Measurements from ENCODE around the gene SGSM2. TPM values are rescaled to one million over a fixed set of nuclear protein-coding genes. Genes with fewer than 3 reads are reported as not detected.

SGSM2 gene
- total and polyA plus RNA-seq, 2 donors (not counting 1 experiment from before 2014, with no cell fraction given), result 139 to 181 TPM

DNA sequence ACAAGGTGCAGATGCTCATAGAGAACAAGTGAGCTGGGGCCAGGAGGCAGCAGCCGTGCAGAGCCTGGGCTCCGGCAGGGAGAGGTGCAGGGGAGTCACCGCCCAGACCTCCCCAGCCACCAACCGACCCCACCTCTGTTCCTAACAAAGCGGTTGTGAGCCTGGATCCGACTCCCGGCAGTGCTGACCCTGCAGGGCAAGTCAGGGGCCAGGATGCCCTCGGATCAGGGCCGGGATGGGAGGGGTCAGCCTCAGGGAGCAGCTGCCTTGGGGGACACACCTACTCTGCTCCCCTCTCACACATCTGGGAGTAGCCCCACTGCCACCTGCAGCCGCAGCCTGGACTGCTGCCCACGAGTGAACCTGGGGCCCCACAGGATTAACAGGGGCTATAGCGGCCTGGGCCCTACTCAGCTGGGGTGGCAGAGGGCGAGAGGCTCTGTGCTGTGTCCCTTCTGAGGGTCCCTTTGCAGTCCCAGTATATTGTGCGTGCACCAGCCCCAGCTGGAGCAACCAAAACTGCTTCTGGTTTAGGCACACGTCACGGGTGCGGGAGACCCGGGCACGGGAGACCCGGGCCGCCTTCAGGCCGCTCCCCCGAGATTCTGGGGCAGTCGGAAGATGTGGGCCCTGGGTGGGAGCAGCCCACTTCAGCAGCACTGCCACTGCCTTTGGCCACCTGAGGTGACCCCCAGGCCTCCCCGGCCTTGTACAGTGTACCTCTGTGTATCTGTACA, 42.4 kb downstream of the SGSM2 start:
- no peak overlapping the region for H3K27ac ChIP-seq (ENCODE audit: low read length in 2 of 2)
- peaks cover 14% of the 10 kb centered on the region for H4K20me1 ChIP-seq (ENCODE audit: control insufficient read depth, insufficient read depth, low read length, poor library complexity, severe bottlenecking)
- H3K9me3 ChIP-seq (ENCODE audit: control extremely low read depth in 1 of 3, control insufficient read depth in 2 of 3, insufficient read depth in 1 of 3, low read length in 2 of 3), result no peaks in the 10 kb centered on the region
- ChIA-PET CTCF (interaction anchor here (0.7 to 14.1 kb wide), 4 partner anchors 25 to 488 kb away, joined by 3 to 650 read pairs (median 37); no protein-coding TSS in a partner anchor), POLR2A (no interaction called here)
- no peak overlapping the region for H3K4me2 ChIP-seq (replicated peaks; ENCODE audit: low read depth, low read length, poor library complexity, severe bottlenecking)
- peaks cover 24% of the 10 kb centered on the region for H3K79me2 ChIP-seq (ENCODE audit: control insufficient read depth, insufficient read depth, low read length)
- intact Hi-C loops (cut with micrococcal nuclease), result no loop called here
- no peak overlapping the region for H2AFZ ChIP-seq (ENCODE audit: insufficient read depth, low read depth, low read length, poor library complexity, severe bottlenecking)
- peaks cover 0 to 4% of the 10 kb centered on the region in 2 donors for H3K4me1 ChIP-seq (ENCODE audit: control insufficient read depth in 2 of 2, insufficient read depth in 2 of 2, low read length in 2 of 2)
- H3K9ac ChIP-seq (ENCODE audit: low read length), result no peak overlapping the region
- no peak overlapping the region for H3K4me3 ChIP-seq (ENCODE audit: control extremely low read depth in 1 of 5, extremely low read depth in 1 of 5, insufficient read depth in 1 of 5, low read depth in 2 of 5, low read length in 4 of 5)
- H3K9me3 Mint-ChIP-seq (ENCODE audit: insufficient read depth), result no peaks in the 10 kb centered on the region
- H3K27me3 Mint-ChIP-seq, result no peaks in the 10 kb centered on the region
- peaks cover 0 to 18% of the 10 kb centered on the region in 2 experiments for H3K36me3 ChIP-seq (replicated peaks in 1 of 2; ENCODE audit: control extremely low read depth in 1 of 2, control insufficient read depth in 1 of 2, extremely low read depth in 1 of 2, insufficient read depth in 2 of 2, low read length in 1 of 2)
- no peaks in the 10 kb centered on the region for H3K4me1 Mint-ChIP-seq
- TF ChIP-seq, protein P1, sequence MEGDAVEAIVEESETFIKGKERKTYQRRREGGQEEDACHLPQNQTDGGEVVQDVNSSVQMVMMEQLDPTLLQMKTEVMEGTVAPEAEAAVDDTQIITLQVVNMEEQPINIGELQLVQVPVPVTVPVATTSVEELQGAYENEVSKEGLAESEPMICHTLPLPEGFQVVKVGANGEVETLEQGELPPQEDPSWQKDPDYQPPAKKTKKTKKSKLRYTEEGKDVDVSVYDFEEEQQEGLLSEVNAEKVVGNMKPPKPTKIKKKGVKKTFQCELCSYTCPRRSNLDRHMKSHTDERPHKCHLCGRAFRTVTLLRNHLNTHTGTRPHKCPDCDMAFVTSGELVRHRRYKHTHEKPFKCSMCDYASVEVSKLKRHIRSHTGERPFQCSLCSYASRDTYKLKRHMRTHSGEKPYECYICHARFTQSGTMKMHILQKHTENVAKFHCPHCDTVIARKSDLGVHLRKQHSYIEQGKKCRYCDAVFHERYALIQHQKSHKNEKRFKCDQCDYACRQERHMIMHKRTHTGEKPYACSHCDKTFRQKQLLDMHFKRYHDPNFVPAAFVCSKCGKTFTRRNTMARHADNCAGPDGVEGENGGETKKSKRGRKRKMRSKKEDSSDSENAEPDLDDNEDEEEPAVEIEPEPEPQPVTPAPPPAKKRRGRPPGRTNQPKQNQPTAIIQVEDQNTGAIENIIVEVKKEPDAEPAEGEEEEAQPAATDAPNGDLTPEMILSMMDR (IDR thresholded peaks at IDR 0.05), result no peak
- TF ChIP-seq EZH2 (IDR thresholded peaks at IDR 0.05; ENCODE audit: borderline replicate concordance, insufficient read depth, low read depth, low read length, poor library complexity, severe bottlenecking), result no peak
- H3K27ac Mint-ChIP-seq, result no peak overlapping the region
- H3K4me3 Mint-ChIP-seq, result no peak overlapping the region
- WGBS (ENCODE audit: insufficient coverage), result 94% methylated on average over 25 of the region's 25 CpGs
- ATAC-seq (ENCODE audit: low read depth) (no peak), DNase-seq (no peak)
- H3K27me3 ChIP-seq (replicated peaks in 1 of 4; ENCODE audit: control extremely low read depth in 1 of 4, control insufficient read depth in 3 of 4, insufficient read depth in 4 of 4, low read length in 3 of 4), result no peaks in the 10 kb centered on the region
